HG03139 (cell line): ENCODE results near the gene TMEM35B.
"Not testable (repeated sequence)": the region's sequence is repeated elsewhere in the genome, so short reads cannot be mapped to it uniquely, and the experiment has no call there.

Experiments used
- ATAC-seq: cut with Tn5 transposase; IDR thresholded peaks from one replicate; pipeline ENCODE4 v1.9.1; 2021; ENCODE audit not compliant: unreplicated experiment

The TMEM35B gene

DNA sequence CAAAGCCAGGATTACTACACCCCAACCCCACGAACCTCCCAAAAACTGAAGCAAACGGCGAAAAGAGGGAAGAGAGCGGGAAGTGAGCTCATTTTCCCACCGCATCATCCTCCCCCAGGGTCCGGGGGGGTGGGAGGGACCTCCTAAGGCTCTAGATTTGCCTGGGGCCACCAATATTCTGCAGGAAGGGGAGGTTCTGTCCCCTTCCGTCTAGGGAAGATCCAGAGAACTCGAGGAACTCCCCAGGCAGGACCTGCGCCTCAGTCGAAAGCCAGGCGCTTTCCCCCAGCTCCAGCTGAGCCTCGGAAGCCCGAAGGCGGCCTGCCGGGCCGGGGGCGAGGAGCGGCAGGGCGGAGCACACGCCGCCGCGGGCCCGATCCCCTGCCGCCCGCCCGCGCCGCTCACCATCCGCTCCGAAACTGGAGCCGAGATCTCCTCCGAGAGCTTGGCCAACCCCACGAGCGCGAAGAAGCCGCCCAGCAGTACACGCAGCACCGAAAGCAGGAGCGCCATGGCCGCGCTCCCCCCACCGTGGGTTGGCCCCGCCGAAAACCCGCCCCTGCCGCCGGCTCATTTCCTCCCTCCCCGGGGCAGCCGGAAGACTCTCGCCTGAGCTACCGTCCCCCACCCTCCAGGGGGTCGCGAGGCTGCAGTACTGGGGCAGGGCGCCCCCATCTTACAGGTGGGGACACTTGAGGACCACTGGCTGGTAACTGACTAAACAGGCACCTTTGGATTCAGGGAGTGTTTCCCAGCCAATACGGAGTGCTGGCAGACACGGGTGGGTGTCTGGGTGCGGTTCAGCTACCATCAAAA lies at the start of gene TMEM35B:
TMEM35B (minus strand) TSS at position 555 of the 816 bp plus-strand sequence; CDS start at position 513, 42 bp downstream.
- peak; percentile 76 for ATAC-seq

DNA sequence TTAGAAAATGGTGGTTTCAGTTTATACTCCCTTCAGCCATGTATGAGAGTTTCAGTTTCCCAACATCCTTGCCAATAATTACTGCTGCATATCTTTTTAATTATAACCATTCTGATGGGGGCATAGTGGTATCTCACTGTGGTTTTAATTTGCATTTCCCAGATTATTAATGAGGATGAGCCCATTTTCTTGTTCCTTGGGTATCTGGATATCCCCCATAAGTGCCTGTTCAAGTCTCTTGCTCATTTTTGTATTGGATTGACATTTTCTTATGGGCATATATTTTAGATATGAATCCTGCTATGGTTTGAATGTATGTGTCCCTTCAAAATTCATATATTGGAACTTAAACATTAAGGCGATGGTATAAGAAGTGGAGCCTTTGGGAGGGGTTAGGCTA lies 48.2 kb upstream of the TMEM35B start:
- ATAC-seq = no peak

- ATAC-seq = no peak
These were observed 47.2 kb upstream of the TMEM35B start for GRCh38 chr1:35032384-35032739.

GRCh38 chr1:35030756-35031446 lies 45.8 kb upstream of the TMEM35B start:
- no peak for ATAC-seq

DNA sequence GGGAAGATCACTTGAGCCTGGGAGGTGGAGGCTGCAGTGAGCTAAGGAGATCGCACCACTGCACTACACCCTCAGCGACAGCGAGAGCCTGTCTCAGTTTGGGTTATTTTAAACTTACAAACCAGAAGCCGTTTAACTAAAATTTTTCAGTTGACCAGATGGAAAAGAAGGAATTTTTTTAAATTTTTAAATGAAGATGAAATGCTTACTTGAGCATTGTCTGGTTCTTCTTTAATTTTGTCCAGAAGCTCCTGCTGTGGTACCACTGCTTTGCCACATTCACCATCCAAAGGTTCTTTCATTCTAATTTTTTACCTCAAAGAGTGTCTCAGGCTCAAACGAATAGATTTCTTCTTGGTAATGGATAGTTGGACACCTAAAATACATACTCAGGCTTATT lies 45.2 kb upstream of the TMEM35B start:
- no peak for ATAC-seq

GRCh38 chr1:35029761-35030160 lies 44.6 kb upstream of the TMEM35B start:
- ATAC-seq = no peak

GRCh38 chr1:35016406-35016805 lies 31.3 kb upstream of the TMEM35B start:
- no peak for ATAC-seq

GRCh38 chr1:35014486-35014885 lies 29.3 kb upstream of the TMEM35B start:
- no peak for ATAC-seq

DNA sequence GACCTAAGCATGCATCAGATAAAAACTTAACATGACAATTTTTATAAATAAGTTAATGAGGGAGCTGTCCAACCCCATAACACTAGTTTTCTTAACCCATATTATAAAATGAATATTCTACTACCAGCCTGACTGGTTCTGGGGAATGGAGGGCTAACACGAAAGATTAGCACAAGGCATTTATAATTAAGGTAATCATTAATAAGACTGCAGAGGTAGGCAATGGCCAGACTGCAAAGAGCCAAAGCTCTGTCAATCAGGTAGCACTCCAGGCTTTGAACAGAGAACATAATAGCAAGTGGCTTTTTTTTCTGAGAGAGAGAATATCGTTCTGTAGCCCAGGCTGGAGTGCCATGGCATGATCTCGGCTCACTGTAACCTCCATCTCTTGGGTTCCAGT lies 20.6 kb upstream of the TMEM35B start:
- no peak for ATAC-seq

GRCh38 chr1:35001743-35002142 lies 16.6 kb upstream of the TMEM35B start:
- no peak for ATAC-seq

GRCh38 chr1:34994878-34995277 lies 9.7 kb upstream of the TMEM35B start:
- ATAC-seq = no peak

DNA sequence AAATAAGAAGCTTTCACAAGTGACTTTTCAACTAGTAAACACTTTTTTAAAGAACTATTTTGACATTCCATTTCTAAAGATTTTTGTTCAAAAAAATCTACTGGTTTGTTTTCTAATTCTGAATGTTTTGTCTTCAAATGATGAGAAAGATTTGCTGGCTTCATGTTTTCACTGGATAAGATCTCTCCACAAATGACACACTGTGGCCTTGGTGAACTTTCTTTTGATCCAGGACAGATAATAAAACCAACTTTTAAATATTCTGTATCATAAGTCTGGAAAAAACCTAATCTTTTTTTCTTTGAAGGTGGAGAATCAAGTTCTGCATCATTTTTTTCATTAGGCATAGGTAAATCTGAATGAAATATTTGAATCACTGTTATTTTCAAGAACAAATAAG lies 3.4 kb upstream of the TMEM35B start:
- no peak for ATAC-seq

DNA sequence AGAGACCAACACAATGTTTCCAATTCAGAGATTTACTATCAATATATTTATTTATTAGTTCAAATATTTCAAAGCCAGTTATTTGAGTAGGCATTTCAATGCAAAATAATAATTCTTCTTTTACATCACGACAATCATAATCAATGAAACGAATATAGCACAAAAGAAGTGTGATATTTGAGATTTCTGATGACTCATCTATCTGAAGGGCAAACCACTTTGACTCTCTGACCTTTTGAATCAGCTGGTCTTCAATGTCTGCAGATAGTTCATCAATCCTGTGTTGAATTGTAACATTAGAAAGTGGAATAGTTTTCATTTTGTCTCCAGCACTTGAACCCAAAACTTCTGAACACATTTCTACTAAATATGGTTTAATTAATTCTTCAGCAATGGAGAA lies 3.0 kb upstream of the TMEM35B start:
- no peak for ATAC-seq

DNA sequence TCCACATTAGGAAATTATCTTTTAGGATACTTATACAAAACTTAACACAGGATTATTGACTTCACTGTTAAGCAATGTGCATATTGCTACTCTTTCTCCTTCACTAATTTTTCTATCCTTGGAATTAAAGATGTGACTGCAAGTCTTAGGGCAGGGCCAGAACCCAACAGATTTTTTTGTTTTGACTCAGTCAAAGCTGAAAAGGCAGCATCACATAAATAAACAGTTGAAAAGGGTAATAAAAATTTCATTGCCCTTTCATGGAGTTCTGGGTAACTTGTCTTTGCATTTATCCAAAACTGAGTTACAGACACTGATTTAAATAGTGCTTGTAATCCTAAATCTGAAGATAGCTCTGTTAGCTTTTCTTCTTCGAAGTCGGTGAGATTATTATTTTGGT lies 1.9 kb upstream of the TMEM35B start:
- ATAC-seq = no peak

GRCh38 chr1:34985609-34985904 lies 410 bp upstream of the TMEM35B start:
- not testable (repeated sequence) for ATAC-seq

GRCh38 chr1:34984435-34984792 lies 733 bp downstream of the TMEM35B start:
- ATAC-seq = no peak

DNA sequence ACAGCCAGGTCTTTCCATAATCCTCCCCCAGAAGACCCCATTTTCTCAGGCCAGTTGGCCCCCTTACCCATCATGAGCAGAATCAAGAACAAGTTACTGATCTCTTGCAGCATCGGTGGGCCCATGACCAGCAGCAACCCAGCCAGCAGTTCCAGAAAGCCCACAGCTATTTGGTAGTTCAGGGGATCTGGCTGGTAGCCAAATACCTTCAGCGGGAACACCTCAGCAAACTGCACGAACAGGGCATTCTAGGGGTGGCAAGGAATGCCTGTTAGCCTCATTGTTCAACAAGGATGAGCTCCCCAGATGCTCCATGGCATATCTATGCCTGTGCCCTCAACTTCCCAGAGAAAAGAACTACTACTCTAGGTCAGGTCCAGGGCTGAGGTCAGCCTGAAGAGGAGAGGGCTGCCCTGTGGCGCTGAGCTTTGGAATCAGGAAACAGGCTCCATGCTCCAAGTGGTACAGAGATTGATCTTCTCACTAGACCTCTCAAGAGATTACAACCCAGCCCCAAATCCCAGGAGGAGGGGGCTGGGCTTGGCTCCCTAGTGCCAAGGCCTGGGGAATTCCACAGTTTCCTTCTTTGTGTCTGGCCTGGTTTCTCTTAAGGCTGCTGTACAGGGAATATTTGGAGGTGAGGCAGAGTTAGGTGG lies 1.3 kb downstream of the TMEM35B start:
- ATAC-seq = no peak

GRCh38 chr1:34982820-34983376 lies 2.2 kb downstream of the TMEM35B start:
- no peak for ATAC-seq

DNA sequence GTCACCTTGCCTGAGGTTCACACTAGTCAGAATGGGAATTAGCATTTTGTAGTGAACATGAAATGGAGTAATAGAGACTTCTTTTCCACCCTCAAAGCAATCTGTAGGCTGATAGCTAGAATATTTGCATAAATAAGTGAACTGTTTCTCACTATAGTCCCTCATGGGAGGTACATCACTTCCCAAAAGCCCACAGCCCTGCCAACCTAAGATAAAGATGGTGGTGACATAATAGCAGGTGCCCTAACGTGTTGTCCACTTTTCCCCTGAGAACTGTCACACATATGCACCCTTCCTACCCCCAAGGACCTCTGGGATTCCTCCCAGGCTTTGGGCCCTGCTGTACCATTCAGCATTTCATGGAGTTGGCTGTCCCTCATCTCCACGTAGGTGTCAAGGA lies 4.4 kb downstream of the TMEM35B start:
- ATAC-seq = no peak

DNA sequence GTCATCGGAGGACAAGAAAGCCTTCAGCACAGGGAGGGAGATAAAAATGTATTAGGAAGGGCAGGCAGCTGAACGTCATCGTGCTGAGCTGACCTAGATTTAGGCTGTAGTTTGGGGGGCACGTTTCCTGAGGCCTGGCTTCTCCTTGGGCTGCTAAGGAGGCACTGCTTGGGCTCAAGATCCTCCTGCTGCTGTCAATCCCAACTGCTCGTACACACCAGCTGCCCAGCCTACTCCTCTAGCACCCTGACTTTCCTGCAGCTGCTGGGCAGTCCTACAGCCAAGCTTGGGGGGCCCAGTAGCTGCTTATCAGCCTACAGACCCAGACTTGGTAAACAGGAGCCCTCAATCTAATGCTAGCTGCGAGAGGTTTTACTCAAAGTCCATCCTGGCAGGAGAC lies 6.2 kb downstream of the TMEM35B start:
- no peak for ATAC-seq

- no peak for ATAC-seq
These were observed 7.3 kb downstream of the TMEM35B start for GRCh38 chr1:34977858-34978257.

- no peak for ATAC-seq
These were observed 8.0 kb downstream of the TMEM35B start for GRCh38 chr1:34977210-34977471.
